ENCODE data around the gene PTPRD. TPM values are rescaled to one million over a fixed set of nuclear protein-coding genes. Genes with fewer than 3 reads are reported as not detected.

Gene PTPRD
- total RNA-seq, 1 donor from 2014 or later, result 75.7 TPM

GRCh38 chr9:10009401-10009800, 603.4 kb downstream of the PTPRD start:
- H3K36me3 ChIP-seq (ENCODE audit: control insufficient read depth in 3 of 3, insufficient read depth in 3 of 3, low read length in 3 of 3), result no peaks in the 10 kb centered on the region
- H3K4me3 ChIP-seq (ENCODE audit: low read length in 3 of 3), result no peak overlapping the region
- no peaks in the 10 kb centered on the region for H3K9me3 ChIP-seq (ENCODE audit: control insufficient read depth in 3 of 3, low read length in 3 of 3)
- H3K9ac ChIP-seq (ENCODE audit: low read depth in 1 of 3, low read length in 3 of 3), result no peak overlapping the region
- H3K27me3 ChIP-seq (ENCODE audit: control insufficient read depth in 3 of 3, insufficient read depth in 3 of 3, low read length in 3 of 3), result no peaks in the 10 kb centered on the region
- no peaks in the 10 kb centered on the region for H3K4me1 ChIP-seq (ENCODE audit: control insufficient read depth in 3 of 3, insufficient read depth in 3 of 3, low read length in 3 of 3)
- H3K27ac ChIP-seq (ENCODE audit: low read depth, low read length), result no peak overlapping the region

GRCh38 chr9:10008101-10008799, 604.6 kb downstream of the PTPRD start:
- H3K27ac ChIP-seq (ENCODE audit: low read depth, low read length), result no peak overlapping the region
- no peaks in the 10 kb centered on the region for H3K9me3 ChIP-seq (ENCODE audit: control insufficient read depth in 3 of 3, low read length in 3 of 3)
- H3K4me1 ChIP-seq (ENCODE audit: control insufficient read depth in 3 of 3, insufficient read depth in 3 of 3, low read length in 3 of 3), result no peaks in the 10 kb centered on the region
- no peaks in the 10 kb centered on the region for H3K27me3 ChIP-seq (ENCODE audit: control insufficient read depth in 3 of 3, insufficient read depth in 3 of 3, low read length in 3 of 3)
- H3K4me3 ChIP-seq (ENCODE audit: low read length in 3 of 3), result no peak overlapping the region
- no peak overlapping the region for H3K9ac ChIP-seq (ENCODE audit: low read depth in 1 of 3, low read length in 3 of 3)
- H3K36me3 ChIP-seq (ENCODE audit: control insufficient read depth in 3 of 3, insufficient read depth in 3 of 3, low read length in 3 of 3), result no peaks in the 10 kb centered on the region

GRCh38 chr9:10007356-10007755, 605.4 kb downstream of the PTPRD start:
- Histone ChIP-seq H3K36me3 (ENCODE audit: control insufficient read depth in 3 of 3, insufficient read depth in 3 of 3, low read length in 3 of 3) (no peaks in the 10 kb centered on the region), H3K9me3 (ENCODE audit: control insufficient read depth in 3 of 3, low read length in 3 of 3) (no peaks in the 10 kb centered on the region), H3K27me3 (ENCODE audit: control insufficient read depth in 3 of 3, insufficient read depth in 3 of 3, low read length in 3 of 3) (no peaks in the 10 kb centered on the region), H3K4me3 (ENCODE audit: low read length in 3 of 3) (no peak overlapping the region), H3K9ac (ENCODE audit: low read depth in 1 of 3, low read length in 3 of 3) (no peak overlapping the region), H3K4me1 (ENCODE audit: control insufficient read depth in 3 of 3, insufficient read depth in 3 of 3, low read length in 3 of 3) (no peaks in the 10 kb centered on the region), H3K27ac (ENCODE audit: low read depth, low read length) (no peak overlapping the region)

GRCh38 chr9:10005206-10005605, 607.6 kb downstream of the PTPRD start:
- Histone ChIP-seq H3K9me3 (ENCODE audit: control insufficient read depth in 3 of 3, low read length in 3 of 3) (no peaks in the 10 kb centered on the region), H3K4me1 (ENCODE audit: control insufficient read depth in 3 of 3, insufficient read depth in 3 of 3, low read length in 3 of 3) (no peaks in the 10 kb centered on the region), H3K9ac (ENCODE audit: low read depth in 1 of 3, low read length in 3 of 3) (no peak overlapping the region), H3K4me3 (ENCODE audit: low read length in 3 of 3) (no peak overlapping the region), H3K27ac (ENCODE audit: low read depth, low read length) (no peak overlapping the region), H3K27me3 (ENCODE audit: control insufficient read depth in 3 of 3, insufficient read depth in 3 of 3, low read length in 3 of 3) (no peaks in the 10 kb centered on the region), H3K36me3 (ENCODE audit: control insufficient read depth in 3 of 3, insufficient read depth in 3 of 3, low read length in 3 of 3) (no peaks in the 10 kb centered on the region)

GRCh38 chr9:10003047-10003446, 609.8 kb downstream of the PTPRD start:
- Histone ChIP-seq H3K9me3 (ENCODE audit: control insufficient read depth in 3 of 3, low read length in 3 of 3) (no peaks in the 10 kb centered on the region), H3K27ac (ENCODE audit: low read depth, low read length) (no peak overlapping the region), H3K9ac (ENCODE audit: low read depth in 1 of 3, low read length in 3 of 3) (no peak overlapping the region), H3K4me3 (ENCODE audit: low read length in 3 of 3) (no peak overlapping the region), H3K36me3 (ENCODE audit: control insufficient read depth in 3 of 3, insufficient read depth in 3 of 3, low read length in 3 of 3) (no peaks in the 10 kb centered on the region), H3K27me3 (ENCODE audit: control insufficient read depth in 3 of 3, insufficient read depth in 3 of 3, low read length in 3 of 3) (no peaks in the 10 kb centered on the region), H3K4me1 (ENCODE audit: control insufficient read depth in 3 of 3, insufficient read depth in 3 of 3, low read length in 3 of 3) (no peaks in the 10 kb centered on the region)

GRCh38 chr9:10000669-10001068, 612.1 kb downstream of the PTPRD start:
- Histone ChIP-seq H3K27ac (ENCODE audit: low read depth, low read length) (no peak overlapping the region), H3K9ac (ENCODE audit: low read depth in 1 of 3, low read length in 3 of 3) (no peak overlapping the region), H3K4me3 (ENCODE audit: low read length in 3 of 3) (no peak overlapping the region), H3K4me1 (ENCODE audit: control insufficient read depth in 3 of 3, insufficient read depth in 3 of 3, low read length in 3 of 3) (no peaks in the 10 kb centered on the region), H3K9me3 (ENCODE audit: control insufficient read depth in 3 of 3, low read length in 3 of 3) (no peaks in the 10 kb centered on the region), H3K27me3 (ENCODE audit: control insufficient read depth in 3 of 3, insufficient read depth in 3 of 3, low read length in 3 of 3) (no peaks in the 10 kb centered on the region), H3K36me3 (ENCODE audit: control insufficient read depth in 3 of 3, insufficient read depth in 3 of 3, low read length in 3 of 3) (no peaks in the 10 kb centered on the region)

- no peak overlapping the region for H3K9ac ChIP-seq (ENCODE audit: low read depth in 1 of 3, low read length in 3 of 3)
- no peaks in the 10 kb centered on the region for H3K4me1 ChIP-seq (ENCODE audit: control insufficient read depth in 3 of 3, insufficient read depth in 3 of 3, low read length in 3 of 3)
- no peaks in the 10 kb centered on the region for H3K36me3 ChIP-seq (ENCODE audit: control insufficient read depth in 3 of 3, insufficient read depth in 3 of 3, low read length in 3 of 3)
- no peaks in the 10 kb centered on the region for H3K27me3 ChIP-seq (ENCODE audit: control insufficient read depth in 3 of 3, insufficient read depth in 3 of 3, low read length in 3 of 3)
- H3K27ac ChIP-seq (ENCODE audit: low read depth, low read length), result no peak overlapping the region
- H3K4me3 ChIP-seq (ENCODE audit: low read length in 3 of 3), result no peak overlapping the region
- H3K9me3 ChIP-seq (ENCODE audit: control insufficient read depth in 3 of 3, low read length in 3 of 3), result no peaks in the 10 kb centered on the region
These were observed 614.1 kb downstream of the PTPRD start for GRCh38 chr9:9998491-9999287.

- H3K27ac ChIP-seq (ENCODE audit: low read depth, low read length), result no peak overlapping the region
- H3K27me3 ChIP-seq (ENCODE audit: control insufficient read depth in 3 of 3, insufficient read depth in 3 of 3, low read length in 3 of 3), result no peaks in the 10 kb centered on the region
- no peak overlapping the region for H3K9ac ChIP-seq (ENCODE audit: low read depth in 1 of 3, low read length in 3 of 3)
- H3K9me3 ChIP-seq (ENCODE audit: control insufficient read depth in 3 of 3, low read length in 3 of 3), result no peaks in the 10 kb centered on the region
- no peaks in the 10 kb centered on the region for H3K36me3 ChIP-seq (ENCODE audit: control insufficient read depth in 3 of 3, insufficient read depth in 3 of 3, low read length in 3 of 3)
- H3K4me3 ChIP-seq (ENCODE audit: low read length in 3 of 3), result no peak overlapping the region
- no peaks in the 10 kb centered on the region for H3K4me1 ChIP-seq (ENCODE audit: control insufficient read depth in 3 of 3, insufficient read depth in 3 of 3, low read length in 3 of 3)
These were observed 615.2 kb downstream of the PTPRD start for GRCh38 chr9:9997585-9997984.

- Histone ChIP-seq H3K9me3 (ENCODE audit: control insufficient read depth in 3 of 3, low read length in 3 of 3) (no peaks in the 10 kb centered on the region), H3K9ac (ENCODE audit: low read depth in 1 of 3, low read length in 3 of 3) (no peak overlapping the region), H3K4me3 (ENCODE audit: low read length in 3 of 3) (no peak overlapping the region), H3K27me3 (ENCODE audit: control insufficient read depth in 3 of 3, insufficient read depth in 3 of 3, low read length in 3 of 3) (no peaks in the 10 kb centered on the region), H3K36me3 (ENCODE audit: control insufficient read depth in 3 of 3, insufficient read depth in 3 of 3, low read length in 3 of 3) (no peaks in the 10 kb centered on the region), H3K4me1 (ENCODE audit: control insufficient read depth in 3 of 3, insufficient read depth in 3 of 3, low read length in 3 of 3) (no peaks in the 10 kb centered on the region), H3K27ac (ENCODE audit: low read depth, low read length) (no peak overlapping the region)
These were observed 616.5 kb downstream of the PTPRD start for GRCh38 chr9:9996259-9996658.

- Histone ChIP-seq H3K27ac (ENCODE audit: low read depth, low read length) (no peak overlapping the region), H3K9me3 (ENCODE audit: control insufficient read depth in 3 of 3, low read length in 3 of 3) (no peaks in the 10 kb centered on the region), H3K27me3 (ENCODE audit: control insufficient read depth in 3 of 3, insufficient read depth in 3 of 3, low read length in 3 of 3) (no peaks in the 10 kb centered on the region), H3K4me3 (ENCODE audit: low read length in 3 of 3) (no peak overlapping the region), H3K9ac (ENCODE audit: low read depth in 1 of 3, low read length in 3 of 3) (no peak overlapping the region), H3K4me1 (ENCODE audit: control insufficient read depth in 3 of 3, insufficient read depth in 3 of 3, low read length in 3 of 3) (no peaks in the 10 kb centered on the region), H3K36me3 (ENCODE audit: control insufficient read depth in 3 of 3, insufficient read depth in 3 of 3, low read length in 3 of 3) (no peaks in the 10 kb centered on the region)
These were observed 619.9 kb downstream of the PTPRD start for GRCh38 chr9:9992936-9993335.
